HG03108 (cell line): ENCODE measurements around the gene TGIF2.
"Not testable (repeated sequence)": the region's sequence is repeated elsewhere in the genome, so short reads cannot be mapped to it uniquely, and the experiment has no call there.

ENCODE experiments used
- ATAC-seq: cut with Tn5 transposase; IDR thresholded peaks from one replicate; pipeline ENCODE4 v1.9.1; 2021; ENCODE audit warnings: moderate library complexity; ENCODE audit not compliant: unreplicated experiment

The TGIF2 gene

DNA sequence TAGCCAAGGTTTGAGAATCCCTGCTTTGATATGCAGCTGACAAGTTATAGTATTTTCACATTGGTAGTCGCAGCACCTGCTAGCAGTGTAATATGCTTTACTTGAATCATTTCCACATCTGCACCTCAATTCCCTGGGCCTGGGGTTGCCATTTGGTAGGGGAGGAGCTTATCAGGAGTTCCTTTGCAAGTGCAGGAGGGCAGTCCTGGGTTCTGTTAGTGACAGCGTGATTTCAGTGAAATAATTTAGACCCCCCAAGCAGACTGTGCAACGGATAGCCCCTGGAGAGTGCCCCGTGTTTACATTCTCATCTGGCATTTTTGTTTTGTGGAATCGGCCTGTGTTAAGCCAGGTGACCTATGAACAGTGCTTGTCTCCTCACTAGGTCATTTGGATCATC lies 38.2 kb downstream of the TGIF2 start:
- ATAC-seq = no peak

DNA sequence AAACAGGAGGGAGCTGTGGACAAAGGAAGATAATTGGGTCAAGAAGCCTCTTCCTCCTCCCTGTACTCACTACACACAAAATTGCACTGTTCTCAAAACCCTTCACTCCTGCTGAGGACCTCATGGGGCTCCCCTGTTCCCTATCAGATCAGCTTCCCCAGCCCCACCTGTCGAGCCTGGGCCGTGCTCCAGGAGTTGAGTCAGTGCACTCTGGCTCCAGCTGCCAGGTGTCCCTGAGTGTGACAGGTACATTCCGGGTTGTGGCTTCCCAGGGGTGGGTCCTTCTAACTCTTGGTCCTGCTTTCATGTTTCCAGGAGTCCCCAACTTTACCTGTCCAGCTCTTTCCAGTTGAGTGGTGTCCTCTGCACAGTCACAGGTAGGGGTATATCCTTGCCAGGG lies 40.6 kb downstream of the TGIF2 start:
- ATAC-seq = no peak

DNA sequence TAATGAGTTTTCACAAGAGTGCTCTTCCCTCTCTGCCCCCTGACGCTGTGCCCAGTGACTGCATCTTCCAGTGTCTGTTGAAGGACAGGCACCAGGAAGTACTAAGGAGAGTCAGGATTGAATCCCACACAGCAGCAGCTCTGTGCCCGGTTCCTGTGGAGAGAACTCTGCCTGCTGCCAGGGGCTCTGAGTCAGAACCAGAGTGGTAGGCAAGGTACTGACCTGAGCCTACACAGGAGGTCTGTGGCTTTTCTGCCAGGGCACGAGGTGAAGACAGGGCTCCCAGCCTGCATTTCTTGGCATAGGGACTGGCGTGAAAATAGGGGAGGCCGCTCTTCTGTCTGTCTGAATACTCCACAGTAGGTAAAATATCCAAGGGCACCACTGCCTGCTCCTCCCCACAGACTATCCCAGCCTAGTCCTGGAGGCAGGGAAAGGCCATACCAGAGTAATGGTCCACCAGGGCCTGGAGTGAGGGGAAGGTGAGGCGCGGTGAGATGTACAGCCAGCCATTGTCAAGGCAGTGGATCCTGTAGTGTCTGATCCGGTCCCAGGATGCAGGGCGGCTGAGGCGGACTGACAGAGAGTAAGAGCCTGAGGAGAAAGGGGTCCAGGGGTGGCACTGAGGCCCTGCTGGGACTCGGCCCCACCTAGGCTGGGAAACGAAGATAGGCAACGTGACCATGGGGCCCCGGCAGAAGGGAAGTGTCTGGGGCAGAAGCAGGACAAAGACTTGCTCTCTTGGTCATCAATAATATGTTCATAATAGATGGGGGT lies 41.6 kb downstream of the TGIF2 start:
- ATAC-seq = no peak

DNA sequence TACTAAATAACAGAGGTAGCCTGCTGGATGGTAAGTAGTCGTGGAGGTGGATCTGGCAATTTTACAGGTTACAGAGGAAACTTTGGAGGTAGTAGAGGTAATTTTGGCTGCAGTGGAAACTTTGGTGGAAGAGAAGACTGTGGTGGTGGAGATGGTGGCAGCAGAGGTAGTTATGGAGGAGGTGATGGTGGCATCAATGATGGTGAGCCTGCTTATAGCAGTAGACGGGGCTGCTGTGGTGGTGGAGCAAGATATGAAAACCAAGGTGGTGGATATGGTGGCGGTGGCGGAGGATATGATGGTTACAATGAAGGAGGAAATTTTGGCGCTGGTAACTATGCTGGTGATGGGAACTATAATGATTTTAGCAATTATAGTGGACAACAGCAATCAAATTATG lies 47.5 kb downstream of the TGIF2 start:
- ATAC-seq = no peak

DNA sequence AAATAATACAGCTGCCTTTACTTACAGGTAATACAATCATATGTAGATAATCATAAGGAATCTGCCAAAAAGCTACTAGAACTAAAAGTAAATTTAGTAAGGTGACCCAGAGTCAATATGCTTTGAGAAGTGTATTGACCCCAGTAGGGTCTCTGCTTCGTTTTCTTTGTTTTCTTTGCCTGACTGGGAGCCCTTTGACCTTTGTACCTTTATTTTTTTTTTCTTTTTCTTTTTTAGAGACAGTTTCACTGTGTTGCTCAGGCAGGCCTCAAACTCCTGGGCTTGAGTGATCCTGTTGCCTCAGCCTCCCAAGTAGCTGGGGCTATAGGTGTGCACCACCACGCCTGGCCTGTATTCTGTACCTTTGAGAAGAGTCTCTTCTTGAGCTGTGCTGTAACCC lies 50.0 kb downstream of the TGIF2 start:
- ATAC-seq = no peak

DNA sequence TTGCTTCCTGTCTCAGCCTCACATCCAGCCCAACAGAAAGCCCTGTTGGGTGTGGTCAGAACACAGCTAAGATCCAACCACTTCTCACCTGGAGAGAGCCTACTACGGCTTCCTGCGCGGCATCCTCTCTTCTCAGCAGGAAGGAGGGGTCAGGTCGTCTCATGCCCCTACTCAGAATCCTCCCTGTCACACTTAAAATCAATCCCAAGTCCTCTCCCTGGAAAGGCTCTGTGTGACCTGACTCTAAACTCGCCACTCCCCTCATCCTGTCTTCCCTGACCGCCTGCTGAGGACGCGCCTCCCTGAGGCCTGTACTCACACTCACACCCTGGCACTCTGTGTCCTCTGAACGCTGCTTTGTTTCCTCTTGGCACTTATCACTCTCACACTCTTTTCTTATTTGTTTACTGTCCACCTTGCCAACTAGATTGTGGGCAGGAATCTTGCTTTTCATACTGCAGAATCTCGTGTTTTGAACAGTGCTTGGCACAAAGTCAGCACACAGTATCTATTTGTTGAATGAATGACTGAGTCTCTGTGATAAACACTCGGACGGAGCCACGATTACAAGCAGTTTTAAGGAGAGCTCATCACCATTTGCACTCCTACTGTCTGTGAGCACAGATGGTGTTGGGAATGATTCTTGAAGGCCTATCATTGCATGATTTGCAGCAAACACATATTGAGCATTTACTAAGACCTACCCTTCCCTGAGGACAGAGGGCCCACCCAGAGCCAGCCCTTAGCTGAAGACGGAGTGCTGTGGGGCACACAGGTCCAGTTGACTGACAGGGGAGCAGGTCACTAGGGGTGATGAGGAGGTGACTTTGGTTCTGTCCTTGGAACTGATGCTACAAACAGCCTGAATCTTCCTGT lies 50.9 kb downstream of the TGIF2 start:
- ATAC-seq = no peak

DNA sequence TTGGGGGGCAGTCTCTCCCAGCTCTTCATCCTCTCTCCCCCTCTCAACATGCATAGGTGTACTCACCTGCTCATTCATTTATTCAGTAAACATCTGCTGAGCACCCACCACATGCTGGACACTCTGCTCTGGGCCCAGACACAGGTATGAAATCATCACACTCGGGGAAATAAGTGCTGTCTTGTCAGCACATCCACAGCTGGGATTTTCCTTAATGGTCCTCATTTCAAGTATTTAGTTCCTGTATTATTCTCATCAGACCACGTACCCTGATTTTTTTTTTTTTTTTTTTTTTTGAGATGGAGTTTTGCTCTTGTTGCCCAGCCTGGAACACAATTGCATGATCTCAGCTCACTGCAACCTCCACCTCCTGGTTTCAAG lies 51.5 kb downstream of the TGIF2 start:
- no peak for ATAC-seq

DNA sequence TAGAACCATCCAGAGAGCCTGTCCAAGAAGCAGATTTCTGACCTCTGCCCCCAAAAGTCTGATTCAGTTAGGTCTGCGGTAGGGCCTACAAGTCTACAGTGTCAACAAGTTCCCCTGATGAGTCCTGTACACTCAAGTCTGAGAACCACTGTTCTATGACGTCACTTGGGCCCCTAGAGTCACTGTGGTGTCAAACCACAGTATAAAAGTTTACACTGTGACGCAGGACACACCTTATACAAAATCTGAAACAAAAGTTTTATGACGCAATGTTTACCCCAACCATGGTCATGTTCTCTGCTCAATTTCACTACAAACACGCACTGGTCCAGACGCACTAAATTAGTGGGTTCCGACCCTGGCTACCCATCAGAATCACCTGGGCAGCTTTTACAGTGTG lies 54.7 kb downstream of the TGIF2 start:
- no peak for ATAC-seq

DNA sequence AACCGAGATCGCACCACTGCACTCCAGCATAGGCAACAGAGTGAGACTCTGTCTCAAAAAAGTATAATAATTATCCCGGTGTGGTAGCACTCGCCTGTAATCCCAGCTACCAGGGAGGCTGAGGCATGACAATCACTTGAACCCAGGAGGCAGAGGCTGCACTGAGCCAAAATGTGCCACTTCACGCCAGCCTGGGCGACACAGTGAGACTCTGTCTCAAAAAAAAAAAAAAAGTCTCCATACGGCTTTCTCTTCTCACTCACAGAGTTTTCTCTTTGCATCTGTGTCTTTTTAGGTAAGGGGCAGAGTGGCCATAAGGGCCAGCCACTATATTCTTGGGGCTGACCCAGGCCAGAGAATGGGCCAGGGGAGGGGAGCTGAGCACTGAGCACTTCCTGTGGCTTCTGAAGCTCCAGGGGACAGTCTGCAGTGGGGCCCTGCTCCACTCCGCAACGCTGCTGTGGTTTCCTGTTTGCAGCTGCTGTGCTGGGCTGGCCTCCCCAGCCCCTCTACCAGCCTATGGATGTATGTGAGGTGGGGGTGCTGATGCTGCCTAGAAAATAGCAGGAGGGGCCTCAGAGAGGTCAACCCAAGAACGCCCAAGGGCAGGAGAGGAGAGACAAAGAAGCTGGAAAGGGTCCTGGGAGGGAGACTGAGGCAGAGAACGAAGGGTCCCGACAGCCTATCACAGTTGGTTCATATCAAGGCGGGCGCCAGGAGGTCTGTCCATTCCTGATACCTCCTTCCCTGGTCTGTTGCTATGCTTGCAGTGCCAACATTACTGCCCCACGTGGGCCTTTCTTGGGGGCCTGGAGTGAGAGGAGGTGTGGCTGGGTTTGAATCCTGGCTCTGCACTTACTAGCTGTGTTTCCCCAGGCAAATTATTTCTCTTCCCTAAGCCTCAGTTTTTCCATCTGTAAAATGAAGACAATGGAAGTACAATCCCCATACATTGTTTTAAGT lies 56.6 kb downstream of the TGIF2 start:
- peak; percentile 80 for ATAC-seq

DNA sequence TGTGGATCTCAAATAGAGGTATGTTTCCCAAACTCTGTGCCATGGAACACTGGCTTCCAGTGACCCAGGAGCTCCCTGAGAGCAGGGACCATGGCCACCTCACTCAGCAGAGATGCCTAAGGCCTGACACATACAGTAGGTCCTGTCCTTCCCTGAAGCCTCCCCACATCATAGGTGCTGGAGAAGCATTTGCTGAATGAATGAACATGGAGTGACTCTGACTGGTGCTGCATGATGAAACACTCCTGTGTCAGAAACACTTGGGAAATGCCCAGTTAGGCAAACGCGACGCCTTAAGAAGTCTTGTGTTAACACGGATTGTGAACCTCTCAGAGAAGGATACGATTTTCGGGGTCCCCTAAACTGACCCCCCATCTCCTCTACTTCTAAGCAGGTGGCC lies 58.2 kb downstream of the TGIF2 start:
- ATAC-seq = no peak

DNA sequence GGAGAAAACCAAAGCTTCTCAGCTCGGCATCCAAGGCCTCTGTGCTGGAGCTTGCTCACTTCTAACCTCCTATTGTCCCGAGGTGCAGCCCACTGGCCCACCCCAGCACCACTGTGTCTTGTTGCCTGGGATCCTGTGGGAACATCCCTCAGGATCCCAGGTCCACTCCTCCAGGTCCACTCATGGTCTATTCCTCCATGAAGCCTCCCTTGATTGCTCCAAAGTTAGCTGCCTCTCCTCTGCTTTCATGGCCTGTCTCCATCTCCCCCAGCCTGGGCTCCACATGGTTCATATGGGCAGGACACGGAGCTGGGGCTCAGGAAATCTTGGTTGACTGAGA lies 58.7 kb downstream of the TGIF2 start:
- ATAC-seq = no peak

DNA sequence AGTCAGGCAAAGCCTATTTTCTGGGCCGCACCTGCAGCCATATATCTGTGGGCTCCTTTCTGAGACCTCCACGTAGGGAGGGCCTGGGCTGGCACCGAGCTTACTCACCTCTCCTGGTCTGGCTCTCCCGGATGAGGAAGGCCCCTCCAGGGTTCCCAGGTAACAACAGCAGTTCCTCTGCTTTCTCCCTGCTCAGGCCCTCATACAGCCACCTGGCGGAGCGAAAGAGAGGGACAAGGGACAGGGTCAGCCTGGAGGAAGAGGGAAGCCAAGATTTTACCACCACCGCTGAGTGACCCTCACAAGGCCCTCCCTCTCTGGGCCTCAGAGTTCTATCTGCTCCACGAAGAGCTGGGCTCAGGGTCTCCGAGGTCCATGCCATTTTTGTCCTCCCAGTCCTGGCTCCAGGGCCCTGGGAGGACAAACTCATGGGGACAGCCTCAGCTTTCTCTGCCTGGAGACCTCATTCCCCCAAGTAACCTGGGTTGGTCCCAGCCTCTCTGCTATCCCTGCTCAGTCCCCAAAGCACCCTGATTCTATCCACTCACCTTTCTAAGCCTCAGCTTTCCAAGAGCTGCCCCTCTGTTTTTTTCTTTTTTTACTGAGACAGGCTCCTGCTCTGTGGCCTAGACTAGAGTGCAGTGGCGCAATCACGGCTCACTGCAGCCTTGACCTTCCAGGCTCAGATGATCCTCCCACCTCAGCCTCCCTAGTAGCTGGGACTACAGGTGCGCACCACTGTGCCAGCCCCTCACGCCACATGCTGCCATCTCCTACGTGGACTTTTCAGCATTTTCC lies 59.3 kb downstream of the TGIF2 start:
- ATAC-seq = no peak

DNA sequence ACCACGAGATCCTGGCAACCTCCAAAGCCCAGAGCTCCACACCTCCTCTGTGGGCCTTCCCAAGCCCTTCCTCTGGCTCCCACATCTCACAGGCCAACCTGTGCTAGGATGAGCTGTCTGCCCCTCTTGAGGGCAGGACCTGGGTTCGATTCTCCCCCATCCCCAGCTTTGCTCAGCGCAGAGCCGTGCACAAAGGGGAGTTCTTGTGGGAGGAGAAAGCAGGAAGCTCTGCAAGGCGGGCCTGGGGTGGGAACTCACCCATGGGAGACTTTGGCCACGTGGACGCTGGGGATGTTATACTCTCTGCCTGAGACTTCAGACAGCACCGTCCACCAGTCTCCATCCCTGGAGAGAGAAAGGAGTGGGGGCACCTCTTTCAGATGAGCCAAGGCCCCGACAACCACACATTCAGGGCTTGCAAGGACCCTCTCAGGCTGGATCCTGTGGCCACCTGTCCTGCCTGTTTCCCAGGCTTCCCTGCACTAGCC lies 59.9 kb downstream of the TGIF2 start:
- no peak for ATAC-seq

DNA sequence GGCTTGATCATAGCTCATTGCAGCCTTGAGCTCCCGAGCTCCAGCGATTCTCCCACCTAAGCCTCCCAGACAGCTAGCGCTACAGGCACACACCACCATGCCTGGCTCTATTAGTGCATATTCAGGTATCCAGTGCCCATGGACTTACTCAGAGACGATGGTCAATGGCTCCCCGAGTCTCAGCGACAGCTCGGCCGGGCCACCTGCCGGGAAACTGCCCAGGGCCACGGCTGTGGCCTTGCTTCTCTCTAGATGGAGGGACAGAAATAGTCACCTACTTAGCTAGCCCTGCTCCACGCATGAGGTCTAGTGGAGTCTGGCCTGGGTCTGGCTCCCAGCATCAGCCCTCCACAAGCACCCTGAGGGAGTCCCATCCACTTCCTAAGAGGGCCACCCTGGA lies 60.9 kb downstream of the TGIF2 start:
- no peak for ATAC-seq

DNA sequence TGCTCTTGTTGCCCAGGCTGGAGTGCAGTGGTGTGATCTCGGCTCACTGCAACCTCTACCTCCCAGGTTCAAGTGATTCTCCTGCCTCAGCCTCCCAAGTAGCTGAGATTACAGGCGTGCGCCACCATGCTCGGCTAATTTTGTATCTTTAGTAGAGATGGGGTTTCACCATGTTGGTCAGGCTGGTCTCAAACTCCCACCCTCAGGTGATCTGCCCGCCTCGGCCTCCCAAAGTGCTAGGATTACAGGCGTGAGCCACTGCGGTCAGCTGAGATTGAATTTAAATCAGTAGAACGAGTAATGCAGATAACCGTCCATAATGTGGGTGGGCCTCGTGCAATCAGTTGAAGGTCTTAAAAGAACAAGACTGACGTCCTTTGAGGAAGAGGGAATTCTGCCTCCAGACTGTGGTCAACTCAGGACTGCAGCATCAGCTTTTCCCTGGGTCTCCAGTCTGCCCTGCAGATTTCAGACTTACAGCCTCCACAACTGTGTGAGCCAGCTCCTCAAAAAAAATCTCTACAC lies 65.5 kb downstream of the TGIF2 start:
- not testable (repeated sequence) for ATAC-seq

DNA sequence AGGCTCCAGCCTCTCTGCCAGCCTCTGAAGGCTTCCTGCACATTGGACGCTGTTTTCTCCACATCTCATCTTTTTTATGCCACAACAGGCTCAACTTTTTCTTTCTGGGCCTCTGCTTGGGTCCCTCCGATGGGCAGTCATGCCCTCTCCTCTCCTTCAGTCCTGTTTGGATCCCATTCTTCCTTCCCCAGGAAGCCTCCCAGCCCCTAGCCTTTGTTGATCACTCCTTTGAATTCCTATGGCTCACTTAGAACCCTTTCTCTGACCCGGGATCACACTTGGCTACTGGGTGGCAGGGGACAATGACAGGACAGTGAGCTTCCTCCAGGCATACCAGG lies 68.1 kb downstream of the TGIF2 start:
- no peak for ATAC-seq

DNA sequence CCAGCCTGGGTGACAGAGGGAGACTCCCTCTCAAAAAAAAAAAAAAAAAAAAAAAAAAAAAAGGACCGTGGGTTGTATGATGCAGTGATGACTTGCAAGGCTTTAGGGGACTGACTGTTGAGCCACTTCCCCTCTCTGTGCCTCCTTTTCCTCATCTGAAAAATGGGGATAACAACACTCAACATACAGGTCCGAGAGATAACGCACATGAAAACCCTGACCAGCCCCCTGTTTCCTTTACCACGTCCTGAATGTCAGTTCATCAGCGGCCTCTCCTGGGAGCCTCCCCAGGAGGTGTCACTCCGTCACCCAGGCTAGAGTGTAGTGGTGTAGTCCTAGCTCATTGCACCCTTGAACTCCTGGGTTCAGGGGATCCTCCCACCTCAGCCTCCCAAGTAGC lies 68.7 kb downstream of the TGIF2 start:
- no peak for ATAC-seq
